PC-9 (cell line): ENCODE data around the gene EFHD1. TPM values are rescaled to one million over a fixed set of nuclear protein-coding genes. Genes with fewer than 3 reads are reported as not detected.

Source experiments
- BruUV-seq: library from RNA; stranded (reverse); fragments of 400-500 nt; replicated peaks from 2 replicates; lab custom pipeline; 2021; lab: Mats Ljungman, UMichigan
- CTCF ChIA-PET: fragments of 300-600 bp; sonication (Branson Sonifier 250); formaldehyde crosslinking; loops from one replicate; lab custom pipeline; 2022; ENCODE audit warnings: antibody characterized with exemption; lab: Charles Lee
- POLR2A ChIA-PET: fragments of 300-600 bp; sonication (Branson Sonifier 250); formaldehyde crosslinking; loops from one replicate; lab custom pipeline; 2022; ENCODE audit warnings: antibody characterized with exemption; ENCODE audit not compliant: unreplicated experiment; lab: Charles Lee
- DNase-seq, 2 experiments: peaks; one replicate each; pipeline versions ENCODE4 v3.0.0 to v3.0.0-alpha.2; 2015 to 2022; ENCODE audit warnings: mixed read lengths in 1 of 2
- H2AFZ ChIP-seq: fragments of 200-600 bp; sonication (generic); 2 replicates; pipeline ENCODE4 v1.8.1; 2017; ENCODE audit warnings: antibody characterized with exemption
- H3F3A ChIP-seq: fragments of 200-600 bp; sonication (generic); 2 replicates; pipeline ENCODE4 v1.8.1; 2017; ENCODE audit warnings: antibody characterized with exemption, mild to moderate bottlenecking, low read depth; ENCODE audit not compliant: insufficient read depth
- H3K27ac ChIP-seq: fragments of 200-600 bp; sonication (generic); 2 replicates; pipeline ENCODE4 v1.6.1; 2016; ENCODE audit warnings: mixed run types
- H3K27me3 ChIP-seq: fragments of 200-600 bp; sonication (generic); 2 replicates; pipeline ENCODE4 v1.6.1; 2016; ENCODE audit warnings: low read depth, mixed run types; ENCODE audit not compliant: insufficient read depth
- H3K36me3 ChIP-seq: fragments of 200-600 bp; sonication (generic); 2 replicates; pipeline ENCODE4 v1.6.1; 2016; ENCODE audit warnings: low read depth, mixed run types
- H3K4me1 ChIP-seq: fragments of 200-600 bp; sonication (generic); replicated peaks from 2 replicates; pipeline ENCODE4 v1.6.1; 2016; ENCODE audit warnings: mixed run types; ENCODE audit not compliant: insufficient read depth
- H3K4me2 ChIP-seq: fragments of 200-600 bp; sonication (generic); 2 replicates; pipeline ENCODE4 v1.6.1; 2017; ENCODE audit warnings: mixed run types
- H3K4me3 ChIP-seq: fragments of 200-600 bp; sonication (generic); 2 replicates; pipeline ENCODE4 v1.6.1; 2016; ENCODE audit warnings: mixed run types
- H3K79me2 ChIP-seq: fragments of 200-600 bp; sonication (generic); 2 replicates; pipeline ENCODE4 v1.6.1; 2017; ENCODE audit warnings: low read depth, mixed run types
- H3K9me2 ChIP-seq: fragments of 200-600 bp; sonication (generic); 2 replicates; pipeline ENCODE4 v1.8.1; 2017; ENCODE audit warnings: mild to moderate bottlenecking; ENCODE audit not compliant: insufficient read depth
- H3K9me3 ChIP-seq: fragments of 200-600 bp; sonication (generic); 2 replicates; pipeline ENCODE4 v1.8.1; 2016; ENCODE audit warnings: low read depth; ENCODE audit not compliant: insufficient read depth
- H4K20me1 ChIP-seq: fragments of 200-600 bp; sonication (generic); 2 replicates; pipeline ENCODE4 v1.8.1; 2017; ENCODE audit not compliant: insufficient read depth
- EZH2 ChIP-seq: fragments of 200-600 bp; sonication (generic); IDR thresholded peaks from 2 replicates; pipeline ENCODE4 v1.8.0; 2017; ENCODE audit warnings: antibody characterized with exemption, low read depth
- intact Hi-C: fragments of 100-400 bp; cut with micrococcal nuclease; formaldehyde crosslinking; loops from one replicate; pipeline ENCODE4 v1.10.0; 2022; ENCODE audit not compliant: unreplicated experiment
- total RNA-seq: library from RNA; stranded (reverse); gene quantifications from 2 replicates; pipeline ENCODE4 v1.2.3, GENCODE V29; 2021
- TF ChIP-seq, protein P1 (sequence below): fragments of 200-600 bp; sonication (generic); conservative IDR thresholded peaks from 2 replicates; pipeline ENCODE4 v1.6.1; 2017; ENCODE audit warnings: mixed run types, antibody characterized with exemption, mild to moderate bottlenecking, moderate library complexity

Gene EFHD1
- total RNA-seq, 1 experiment from 2014 or later = 10.6 TPM

DNA sequence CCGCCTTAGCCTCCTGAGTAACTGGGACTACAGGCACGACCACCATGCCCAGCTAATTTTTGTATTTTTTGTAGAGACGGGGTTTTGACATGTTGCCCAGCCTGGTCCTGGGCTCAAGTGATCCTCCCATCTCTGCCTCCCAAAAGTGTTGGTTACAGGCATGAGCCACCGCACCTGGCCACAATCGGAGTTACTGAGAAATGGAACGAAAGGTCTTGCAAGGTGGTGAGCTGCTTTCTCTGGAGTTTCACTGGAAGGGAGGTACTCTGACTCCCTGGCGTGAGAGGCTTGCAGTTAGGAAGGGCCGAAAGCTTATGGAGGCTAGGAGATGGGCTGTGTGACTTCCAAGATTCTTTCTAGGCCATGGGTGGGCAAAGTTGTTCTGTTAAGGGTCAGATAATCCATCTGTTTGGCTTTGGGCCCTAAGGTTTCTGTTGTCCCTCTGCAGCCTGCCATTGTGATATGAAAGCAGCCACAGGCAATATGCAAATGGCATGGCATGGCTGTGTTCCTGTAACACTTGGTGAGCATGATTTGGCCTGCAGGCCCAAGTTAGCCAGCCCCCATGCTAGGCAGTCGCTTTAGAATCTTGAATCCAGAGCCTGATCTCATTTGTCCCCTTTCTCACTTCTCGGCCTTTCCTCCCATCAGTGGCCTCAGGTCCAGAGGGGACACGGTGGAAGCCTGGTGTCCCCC, 7.9 kb downstream of the EFHD1 start:
- no peaks in the 10 kb centered on the region for H3K27me3 ChIP-seq
- POLR2A ChIA-PET = no interaction called here
- no TSS peak for BruUV-seq
- H3F3A ChIP-seq = no peaks in the 10 kb centered on the region
- CTCF ChIA-PET = no interaction called here
- H3K79me2 ChIP-seq = no peaks in the 10 kb centered on the region
- no peaks in the 10 kb centered on the region for H3K9me3 ChIP-seq
- no peaks in the 10 kb centered on the region for H3K36me3 ChIP-seq
- no peaks in the 10 kb centered on the region for H4K20me1 ChIP-seq
- no peak overlapping the region for H3K4me2 ChIP-seq
- no peak for TF ChIP-seq EZH2
- TF ChIP-seq, protein P1, sequence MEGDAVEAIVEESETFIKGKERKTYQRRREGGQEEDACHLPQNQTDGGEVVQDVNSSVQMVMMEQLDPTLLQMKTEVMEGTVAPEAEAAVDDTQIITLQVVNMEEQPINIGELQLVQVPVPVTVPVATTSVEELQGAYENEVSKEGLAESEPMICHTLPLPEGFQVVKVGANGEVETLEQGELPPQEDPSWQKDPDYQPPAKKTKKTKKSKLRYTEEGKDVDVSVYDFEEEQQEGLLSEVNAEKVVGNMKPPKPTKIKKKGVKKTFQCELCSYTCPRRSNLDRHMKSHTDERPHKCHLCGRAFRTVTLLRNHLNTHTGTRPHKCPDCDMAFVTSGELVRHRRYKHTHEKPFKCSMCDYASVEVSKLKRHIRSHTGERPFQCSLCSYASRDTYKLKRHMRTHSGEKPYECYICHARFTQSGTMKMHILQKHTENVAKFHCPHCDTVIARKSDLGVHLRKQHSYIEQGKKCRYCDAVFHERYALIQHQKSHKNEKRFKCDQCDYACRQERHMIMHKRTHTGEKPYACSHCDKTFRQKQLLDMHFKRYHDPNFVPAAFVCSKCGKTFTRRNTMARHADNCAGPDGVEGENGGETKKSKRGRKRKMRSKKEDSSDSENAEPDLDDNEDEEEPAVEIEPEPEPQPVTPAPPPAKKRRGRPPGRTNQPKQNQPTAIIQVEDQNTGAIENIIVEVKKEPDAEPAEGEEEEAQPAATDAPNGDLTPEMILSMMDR = no peak
- no peaks in the 10 kb centered on the region for H3K9me2 ChIP-seq
- intact Hi-C loops = no loop called here
- no peak overlapping the region for H3K27ac ChIP-seq
- no peaks in the 10 kb centered on the region for H3K4me1 ChIP-seq
- H2AFZ ChIP-seq = no peak overlapping the region
- no peak for DNase-seq
- no peak overlapping the region for H3K4me3 ChIP-seq

DNA sequence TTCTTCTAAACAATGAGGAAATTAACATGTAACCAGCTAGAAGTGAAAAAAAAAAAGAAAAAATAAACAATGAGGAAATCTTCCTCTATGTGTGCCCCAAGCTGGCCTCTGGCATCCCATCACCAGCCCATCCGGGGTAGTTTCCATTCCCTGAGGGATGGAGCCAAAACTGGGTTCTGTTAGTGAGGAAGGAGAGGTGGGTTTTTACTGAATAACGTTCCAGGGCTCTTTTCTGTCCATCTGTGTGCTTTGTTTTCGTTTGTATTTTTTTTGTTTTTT, 9.7 kb downstream of the EFHD1 start:
- CTCF ChIA-PET = no interaction called here

DNA sequence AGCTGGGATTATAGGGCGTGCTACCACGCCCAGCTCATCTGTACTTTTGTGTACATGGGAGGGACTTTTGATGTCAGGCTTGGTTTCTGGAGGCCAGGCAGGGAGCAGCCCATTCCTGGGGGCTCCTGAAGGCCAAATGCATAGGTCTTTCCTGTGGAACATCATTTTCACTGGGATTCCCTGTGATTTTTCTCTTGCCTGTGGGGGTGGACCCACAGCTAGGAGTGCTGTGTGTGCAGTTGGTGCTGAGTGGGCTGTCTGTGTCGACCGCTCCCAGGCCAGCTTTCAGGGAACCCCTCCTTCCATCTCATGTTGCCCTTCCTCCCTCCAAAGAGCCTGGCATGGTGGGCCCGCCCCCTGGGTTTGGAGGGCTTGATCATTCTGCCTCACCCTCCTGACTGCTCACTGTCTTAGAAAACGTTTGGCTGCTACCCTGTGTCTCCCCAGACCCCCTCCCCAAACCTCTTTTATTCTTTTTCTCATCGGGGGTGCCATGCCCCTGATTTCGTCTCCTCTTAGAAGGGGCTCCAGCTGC, 10.5 kb downstream of the EFHD1 start:
- no peak for DNase-seq
- no peaks in the 10 kb centered on the region for H3F3A ChIP-seq
- H4K20me1 ChIP-seq = no peaks in the 10 kb centered on the region
- H3K4me2 ChIP-seq = no peak overlapping the region
- intact Hi-C loops = no loop called here
- H3K9me2 ChIP-seq = no peaks in the 10 kb centered on the region
- no peak overlapping the region for H2AFZ ChIP-seq
- H3K27ac ChIP-seq = no peak overlapping the region
- ChIA-PET CTCF (no interaction called here), POLR2A (no interaction called here)
- H3K4me3 ChIP-seq = no peak overlapping the region
- no peaks in the 10 kb centered on the region for H3K79me2 ChIP-seq
- no peaks in the 10 kb centered on the region for H3K27me3 ChIP-seq
- no peaks in the 10 kb centered on the region for H3K4me1 ChIP-seq
- no TSS peak for BruUV-seq
- H3K9me3 ChIP-seq = no peaks in the 10 kb centered on the region
- no peaks in the 10 kb centered on the region for H3K36me3 ChIP-seq
- TF ChIP-seq, protein P1 = no peak
- TF ChIP-seq EZH2 = no peak

More for the DNA sequence above, 9.7 kb downstream of the EFHD1 start:
- POLR2A ChIA-PET = no interaction called here
- Histone ChIP-seq H3K27me3 (no peaks in the 10 kb centered on the region), H3K27ac (no peak overlapping the region), H3F3A (no peaks in the 10 kb centered on the region), H3K9me3 (no peaks in the 10 kb centered on the region), H3K9me2 (no peaks in the 10 kb centered on the region), H3K36me3 (no peaks in the 10 kb centered on the region), H3K79me2 (no peaks in the 10 kb centered on the region), H3K4me1 (no peaks in the 10 kb centered on the region), H4K20me1 (no peaks in the 10 kb centered on the region), H2AFZ (no peak overlapping the region), H3K4me3 (no peak overlapping the region), H3K4me2 (no peak overlapping the region)
- TF ChIP-seq EZH2 = no peak
- TF ChIP-seq, protein P1 = no peak
- intact Hi-C loops = no loop called here
- no TSS peak for BruUV-seq
- DNase-seq = no peak
